Fibroblast of skin of left quadriceps (primary cell): ENCODE measurements around the gene CAMK2G.
A peak's percentile ranks its signal among the peaks of the same experiment; 100 is the strongest.
"Not testable (repeated sequence)": the region's sequence is repeated elsewhere in the genome, so short reads cannot be mapped to it uniquely, and the experiment has no call there.

Source experiments
- DNase-seq, 2 experiments: peaks; one replicate each; pipeline ENCODE4 v3.0.0-alpha.2; 2013; ENCODE audit warnings: low read depth in 2 of 2

Gene CAMK2G

GRCh38 chr10:73902351-73902750, 28.0 kb upstream of the CAMK2G start:
- no peak for DNase-seq

GRCh38 chr10:73901261-73901660, 26.9 kb upstream of the CAMK2G start:
- DNase-seq = no peak

GRCh38 chr10:73900064-73900463, 25.7 kb upstream of the CAMK2G start:
- no peak for DNase-seq

- DNase-seq = peak; percentile 68 to 74
Measured at GRCh38 chr10:73899423-73899822, 25.1 kb upstream of the CAMK2G start.

- no peak for DNase-seq
Measured at GRCh38 chr10:73898730-73899410, 24.5 kb upstream of the CAMK2G start.

- DNase-seq = no peak
Measured at GRCh38 chr10:73897693-73898092, 23.3 kb upstream of the CAMK2G start.

GRCh38 chr10:73895381-73895780, 21.0 kb upstream of the CAMK2G start:
- not testable (repeated sequence) for DNase-seq

GRCh38 chr10:73894245-73894971, 20.1 kb upstream of the CAMK2G start:
- no peak for DNase-seq

- no peak for DNase-seq
Measured at GRCh38 chr10:73893426-73893825, 19.1 kb upstream of the CAMK2G start.

GRCh38 chr10:73892310-73893030, 18.1 kb upstream of the CAMK2G start:
- DNase-seq = no peak

GRCh38 chr10:73891540-73891939, 17.2 kb upstream of the CAMK2G start:
- DNase-seq = no peak

- DNase-seq = not testable (repeated sequence)
Measured at GRCh38 chr10:73890830-73891229, 16.5 kb upstream of the CAMK2G start.

- no peak for DNase-seq
Measured at GRCh38 chr10:73890261-73890660, 15.9 kb upstream of the CAMK2G start.

GRCh38 chr10:73889416-73889815, 15.1 kb upstream of the CAMK2G start:
- DNase-seq = not testable (repeated sequence)

- DNase-seq = no peak
Measured at GRCh38 chr10:73889014-73889413, 14.7 kb upstream of the CAMK2G start.

GRCh38 chr10:73888514-73888913, 14.2 kb upstream of the CAMK2G start:
- no peak for DNase-seq

- DNase-seq = peak; percentile 82 to 84
Measured at GRCh38 chr10:73887294-73888039, 13.1 kb upstream of the CAMK2G start.

- no peak for DNase-seq
Measured at GRCh38 chr10:73886661-73887293, 12.4 kb upstream of the CAMK2G start.

GRCh38 chr10:73886085-73886529, 11.8 kb upstream of the CAMK2G start:
- no peak for DNase-seq

- DNase-seq = no peak
Measured at GRCh38 chr10:73884017-73884416, 9.7 kb upstream of the CAMK2G start.

- no peak for DNase-seq
Measured at GRCh38 chr10:73881221-73881919, 7.0 kb upstream of the CAMK2G start.
